Measurements from ENCODE around the gene OR4M1. TPM values are rescaled to one million over a fixed set of nuclear protein-coding genes. Genes with fewer than 3 reads are reported as not detected.

Gene OR4M1
- total and polyA plus RNA-seq, 9 of the 15 experiments (the other 6 are each of a cell fraction or from before 2014, with no cell fraction given): not detected

DNA sequence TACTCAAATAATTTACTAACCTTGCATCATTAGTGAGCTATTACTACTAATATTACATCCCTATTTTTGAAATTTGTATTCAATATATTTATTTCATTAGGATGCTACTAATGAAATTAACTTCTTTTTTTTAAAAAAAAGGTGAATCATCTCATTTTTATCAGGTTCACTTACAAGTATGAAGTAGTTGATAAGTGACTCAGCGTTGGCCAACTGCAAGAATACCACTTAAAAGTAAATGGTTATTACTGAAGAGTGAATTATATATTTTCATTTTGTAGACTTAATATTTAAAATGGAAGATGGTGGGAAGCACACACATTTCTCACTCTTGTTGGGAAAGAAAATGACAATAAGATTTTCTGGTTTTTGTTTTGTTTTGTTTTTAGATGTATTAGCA is 49.9 kb downstream of the OR4M1 start:
- Histone ChIP-seq H3K4me1 (replicated peaks in 1 of 2; ENCODE audit: control insufficient read depth in 2 of 2, insufficient read depth in 2 of 2, low read length in 2 of 2) (no peaks in the 10 kb centered on the region), H3K79me2 (ENCODE audit: control insufficient read depth, insufficient read depth, low read length) (no peaks in the 10 kb centered on the region), H2AFZ (ENCODE audit: low read depth, low read length) (no peak overlapping the region), H3K9ac (ENCODE audit: insufficient read depth in 1 of 2, low read depth in 2 of 2, low read length in 2 of 2) (no peak overlapping the region), H3K36me3 (ENCODE audit: control insufficient read depth, insufficient read depth, low read length) (no peaks in the 10 kb centered on the region), H3K9me1 (ENCODE audit: control insufficient read depth, insufficient read depth, low read length) (no peaks in the 10 kb centered on the region), H3K27me3 (ENCODE audit: control insufficient read depth in 2 of 2, insufficient read depth in 2 of 2, low read length in 2 of 2) (no peaks in the 10 kb centered on the region), H3K9me3 (replicated peaks; ENCODE audit: control insufficient read depth, insufficient read depth, low read depth, low read length) (no peaks in the 10 kb centered on the region), H3K27ac (ENCODE audit: extremely low read depth, low read depth, low read length) (no peak overlapping the region), H3K4me3 (no peak overlapping the region), H4K20me1 (replicated peaks; ENCODE audit: control insufficient read depth, insufficient read depth, low read length) (no peaks in the 10 kb centered on the region), H3K4me2 (ENCODE audit: insufficient read depth, low read length) (no peak overlapping the region)
- POLR2A ChIA-PET: no interaction called here
- ATAC-seq: no peak
- in situ Hi-C loops (cut with MboI): no loop called here
- DNase-seq (ENCODE audit: extremely low read depth in 1 of 4, low spot score in 3 of 4): no peak
- no peak for TF ChIP-seq ZNF133 (CRISPR knock-in tag; IDR thresholded peaks at IDR 0.05)
- TF ChIP-seq TFAM (CRISPR knock-in tag; conservative IDR thresholded peaks at IDR 0.05): no peak
- TF ChIP-seq TSC22D4 (tag; IDR thresholded peaks at IDR 0.05): no peak
- no peak for TF ChIP-seq EP300 (IDR thresholded peaks at IDR 0.05; ENCODE audit: low read length)
- TF ChIP-seq, protein P1, sequence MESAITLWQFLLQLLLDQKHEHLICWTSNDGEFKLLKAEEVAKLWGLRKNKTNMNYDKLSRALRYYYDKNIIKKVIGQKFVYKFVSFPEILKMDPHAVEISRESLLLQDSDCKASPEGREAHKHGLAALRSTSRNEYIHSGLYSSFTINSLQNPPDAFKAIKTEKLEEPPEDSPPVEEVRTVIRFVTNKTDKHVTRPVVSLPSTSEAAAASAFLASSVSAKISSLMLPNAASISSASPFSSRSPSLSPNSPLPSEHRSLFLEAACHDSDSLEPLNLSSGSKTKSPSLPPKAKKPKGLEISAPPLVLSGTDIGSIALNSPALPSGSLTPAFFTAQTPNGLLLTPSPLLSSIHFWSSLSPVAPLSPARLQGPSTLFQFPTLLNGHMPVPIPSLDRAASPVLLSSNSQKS (CRISPR knock-in tag; IDR thresholded peaks at IDR 0.05): no peak
- intact Hi-C loops (cut with micrococcal nuclease): no loop called here
- BruUV-seq (replicated peaks): no TSS peak
- CTCF ChIA-PET (ENCODE audit: low intra/inter-chr PET ratio): no interaction called here
- WGBS (ENCODE audit: insufficient coverage, low coverage, missing lambda C conversion rate): 4% methylated on average over 1 of the region's 1 CpG
- FAIRE-seq: no peak

DNA sequence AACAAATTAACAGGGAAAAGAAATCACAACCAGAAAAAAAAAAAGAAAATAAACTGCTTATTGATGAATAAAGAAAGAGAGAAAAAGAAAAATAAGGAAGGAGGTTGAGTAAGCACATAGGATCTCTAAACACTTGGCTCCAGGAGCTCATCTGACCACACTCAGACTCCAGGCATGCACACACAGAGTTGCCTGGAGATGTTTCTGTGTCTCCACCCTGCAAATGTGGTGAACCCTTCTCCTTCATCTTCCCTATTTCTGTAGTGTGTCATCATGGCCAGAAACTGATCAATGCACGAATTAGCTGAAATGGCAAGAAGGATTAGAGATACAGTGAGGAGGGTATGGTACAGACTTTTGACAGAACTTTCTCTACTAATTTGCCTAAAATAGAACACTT is 50.5 kb downstream of the OR4M1 start:
- Histone ChIP-seq H3K9ac (ENCODE audit: insufficient read depth in 1 of 2, low read depth in 2 of 2, low read length in 2 of 2) (no peak overlapping the region), H3K9me3 (replicated peaks; ENCODE audit: control insufficient read depth, insufficient read depth, low read depth, low read length) (no peaks in the 10 kb centered on the region), H3K4me3 (no peak overlapping the region), H3K27me3 (ENCODE audit: control insufficient read depth in 2 of 2, insufficient read depth in 2 of 2, low read length in 2 of 2) (no peaks in the 10 kb centered on the region), H3K4me2 (ENCODE audit: insufficient read depth, low read length) (no peak overlapping the region), H3K36me3 (ENCODE audit: control insufficient read depth, insufficient read depth, low read length) (no peaks in the 10 kb centered on the region), H2AFZ (ENCODE audit: low read depth, low read length) (no peak overlapping the region), H3K79me2 (ENCODE audit: control insufficient read depth, insufficient read depth, low read length) (no peaks in the 10 kb centered on the region), H3K9me1 (ENCODE audit: control insufficient read depth, insufficient read depth, low read length) (no peaks in the 10 kb centered on the region), H3K4me1 (replicated peaks in 1 of 2; ENCODE audit: control insufficient read depth in 2 of 2, insufficient read depth in 2 of 2, low read length in 2 of 2) (no peaks in the 10 kb centered on the region), H3K27ac (ENCODE audit: extremely low read depth, low read depth, low read length) (no peak overlapping the region), H4K20me1 (replicated peaks; ENCODE audit: control insufficient read depth, insufficient read depth, low read length) (no peaks in the 10 kb centered on the region)
- BruUV-seq (replicated peaks): no TSS peak
- in situ Hi-C loops (cut with MboI) (no loop called here), intact Hi-C loops (cut with micrococcal nuclease) (no loop called here)
- FAIRE-seq (no peak), DNase-seq (ENCODE audit: extremely low read depth in 1 of 4, low spot score in 3 of 4) (no peak), ATAC-seq (no peak)
- POLR2A ChIA-PET: no interaction called here
- CTCF ChIA-PET (ENCODE audit: low intra/inter-chr PET ratio): no interaction called here
- WGBS (ENCODE audit: insufficient coverage, low coverage, missing lambda C conversion rate): 0% methylated on average over 1 of the region's 1 CpG
- TF ChIP-seq SP1 (CRISPR knock-in tag; IDR thresholded peaks at IDR 0.05): no peak
- TF ChIP-seq RBM22 (IDR thresholded peaks at IDR 0.05; ENCODE audit: low read depth, low read length, poor library complexity, severe bottlenecking): no peak
- no peak for TF ChIP-seq GABPB1 (CRISPR knock-in tag; IDR thresholded peaks at IDR 0.05)
- no peak for TF ChIP-seq SAFB2 (IDR thresholded peaks at IDR 0.05; ENCODE audit: borderline replicate concordance, low read depth, low read length, severe bottlenecking)
- no peak for TF ChIP-seq KLF13 (tag; IDR thresholded peaks at IDR 0.05; ENCODE audit: borderline replicate concordance, low read depth)
- TF ChIP-seq E2F3 (CRISPR knock-in tag; IDR thresholded peaks at IDR 0.05): no peak
- TF ChIP-seq EWSR1 (IDR thresholded peaks at IDR 0.05; ENCODE audit: borderline replicate concordance, low read depth, partially characterized antibody): no peak
- no peak for TF ChIP-seq CREBBP (IDR thresholded peaks at IDR 0.05; ENCODE audit: low read depth, low read length)
- no peak for TF ChIP-seq ERF (CRISPR knock-in tag; IDR thresholded peaks at IDR 0.05)
- no peak for TF ChIP-seq ZNF143 (CRISPR knock-in tag; IDR thresholded peaks at IDR 0.05)
- no peak for TF ChIP-seq JUN (IDR thresholded peaks at IDR 0.05; ENCODE audit: borderline replicate concordance, low read depth, low read length)
- TF ChIP-seq JUN (CRISPR knock-in tag; IDR thresholded peaks at IDR 0.05; ENCODE audit: borderline replicate concordance): no peak
